ENCODE results near the gene IL22RA1. TPM values are rescaled to one million over a fixed set of nuclear protein-coding genes. Genes with fewer than 3 reads are reported as not detected.

The IL22RA1 gene
- total and polyA plus RNA-seq, 9 of the 15 experiments (the other 6 are each of a cell fraction or from before 2014, with no cell fraction given), result not detected

- TF ChIP-seq SAP30 (IDR thresholded peaks at IDR 0.05; ENCODE audit: borderline replicate concordance, insufficient read depth, low read depth, low read length, poor library complexity, severe bottlenecking), result no peak
- no peak for TF ChIP-seq HDAC3 (IDR thresholded peaks at IDR 0.05; ENCODE audit: borderline replicate concordance, partially characterized antibody)
- TF ChIP-seq ZNF175 (CRISPR knock-in tag; IDR thresholded peaks at IDR 0.05; ENCODE audit: low read depth), result no peak
- TF ChIP-seq, protein P1, sequence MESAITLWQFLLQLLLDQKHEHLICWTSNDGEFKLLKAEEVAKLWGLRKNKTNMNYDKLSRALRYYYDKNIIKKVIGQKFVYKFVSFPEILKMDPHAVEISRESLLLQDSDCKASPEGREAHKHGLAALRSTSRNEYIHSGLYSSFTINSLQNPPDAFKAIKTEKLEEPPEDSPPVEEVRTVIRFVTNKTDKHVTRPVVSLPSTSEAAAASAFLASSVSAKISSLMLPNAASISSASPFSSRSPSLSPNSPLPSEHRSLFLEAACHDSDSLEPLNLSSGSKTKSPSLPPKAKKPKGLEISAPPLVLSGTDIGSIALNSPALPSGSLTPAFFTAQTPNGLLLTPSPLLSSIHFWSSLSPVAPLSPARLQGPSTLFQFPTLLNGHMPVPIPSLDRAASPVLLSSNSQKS (CRISPR knock-in tag; IDR thresholded peaks at IDR 0.05), result no peak
- no peak for TF ChIP-seq SMAD2 (IDR thresholded peaks at IDR 0.05; ENCODE audit: low read depth, low read length)
- TF ChIP-seq KAT8 (IDR thresholded peaks at IDR 0.05; ENCODE audit: low read depth), result no peak
- TF ChIP-seq, protein P2, sequence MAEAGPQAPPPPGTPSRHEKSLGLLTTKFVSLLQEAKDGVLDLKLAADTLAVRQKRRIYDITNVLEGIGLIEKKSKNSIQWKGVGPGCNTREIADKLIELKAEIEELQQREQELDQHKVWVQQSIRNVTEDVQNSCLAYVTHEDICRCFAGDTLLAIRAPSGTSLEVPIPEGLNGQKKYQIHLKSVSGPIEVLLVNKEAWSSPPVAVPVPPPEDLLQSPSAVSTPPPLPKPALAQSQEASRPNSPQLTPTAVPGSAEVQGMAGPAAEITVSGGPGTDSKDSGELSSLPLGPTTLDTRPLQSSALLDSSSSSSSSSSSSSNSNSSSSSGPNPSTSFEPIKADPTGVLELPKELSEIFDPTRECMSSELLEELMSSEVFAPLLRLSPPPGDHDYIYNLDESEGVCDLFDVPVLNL (CRISPR knock-in tag; IDR thresholded peaks at IDR 0.05; ENCODE audit: low read depth), result no peak
- no peak for TF ChIP-seq IRF2 (CRISPR knock-in tag; IDR thresholded peaks at IDR 0.05)
- TF ChIP-seq ADNP (tag; IDR thresholded peaks at IDR 0.05), result no peak
- TF ChIP-seq, protein P3, sequence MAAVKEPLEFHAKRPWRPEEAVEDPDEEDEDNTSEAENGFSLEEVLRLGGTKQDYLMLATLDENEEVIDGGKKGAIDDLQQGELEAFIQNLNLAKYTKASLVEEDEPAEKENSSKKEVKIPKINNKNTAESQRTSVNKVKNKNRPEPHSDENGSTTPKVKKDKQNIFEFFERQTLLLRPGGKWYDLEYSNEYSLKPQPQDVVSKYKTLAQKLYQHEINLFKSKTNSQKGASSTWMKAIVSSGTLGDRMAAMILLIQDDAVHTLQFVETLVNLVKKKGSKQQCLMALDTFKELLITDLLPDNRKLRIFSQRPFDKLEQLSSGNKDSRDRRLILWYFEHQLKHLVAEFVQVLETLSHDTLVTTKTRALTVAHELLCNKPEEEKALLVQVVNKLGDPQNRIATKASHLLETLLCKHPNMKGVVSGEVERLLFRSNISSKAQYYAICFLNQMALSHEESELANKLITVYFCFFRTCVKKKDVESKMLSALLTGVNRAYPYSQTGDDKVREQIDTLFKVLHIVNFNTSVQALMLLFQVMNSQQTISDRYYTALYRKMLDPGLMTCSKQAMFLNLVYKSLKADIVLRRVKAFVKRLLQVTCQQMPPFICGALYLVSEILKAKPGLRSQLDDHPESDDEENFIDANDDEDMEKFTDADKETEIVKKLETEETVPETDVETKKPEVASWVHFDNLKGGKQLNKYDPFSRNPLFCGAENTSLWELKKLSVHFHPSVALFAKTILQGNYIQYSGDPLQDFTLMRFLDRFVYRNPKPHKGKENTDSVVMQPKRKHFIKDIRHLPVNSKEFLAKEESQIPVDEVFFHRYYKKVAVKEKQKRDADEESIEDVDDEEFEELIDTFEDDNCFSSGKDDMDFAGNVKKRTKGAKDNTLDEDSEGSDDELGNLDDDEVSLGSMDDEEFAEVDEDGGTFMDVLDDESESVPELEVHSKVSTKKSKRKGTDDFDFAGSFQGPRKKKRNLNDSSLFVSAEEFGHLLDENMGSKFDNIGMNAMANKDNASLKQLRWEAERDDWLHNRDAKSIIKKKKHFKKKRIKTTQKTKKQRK (IDR thresholded peaks at IDR 0.05; ENCODE audit: borderline replicate concordance, low read depth, low read length), result no peak
- no peak for TF ChIP-seq PRMT5 (CRISPR knock-in tag; IDR thresholded peaks at IDR 0.05)
- TF ChIP-seq CTBP1 (IDR thresholded peaks at IDR 0.05; ENCODE audit: borderline replicate concordance), result no peak
- no peak for TF ChIP-seq PREB (CRISPR knock-in tag; IDR thresholded peaks at IDR 0.05)
- no peak for TF ChIP-seq RCOR1 (IDR thresholded peaks at IDR 0.05; ENCODE audit: borderline replicate concordance in 1 of 2, low read depth in 2 of 2, low read length in 2 of 2)
- no peak for TF ChIP-seq CEBPB (tag; IDR thresholded peaks at IDR 0.05)
- no peak for TF ChIP-seq PTRF (tag; IDR thresholded peaks at IDR 0.05)
- TF ChIP-seq NCOA1 (IDR thresholded peaks at IDR 0.05; ENCODE audit: low read depth), result no peak
- no peak for TF ChIP-seq TRIM28 (IDR thresholded peaks at IDR 0.05)
- TF ChIP-seq ZSCAN32 (CRISPR knock-in tag; IDR thresholded peaks at IDR 0.05), result no peak
- TF ChIP-seq EP400 (IDR thresholded peaks at IDR 0.05), result no peak
- TF ChIP-seq SMARCC2 (IDR thresholded peaks at IDR 0.05; ENCODE audit: low read depth), result 0 out of 2 replicates have a peak, but pooled peaks have one; percentile 46
- no peak for TF ChIP-seq TCFL5 (CRISPR knock-in tag; conservative IDR thresholded peaks at IDR 0.05)
- peak; percentile 72 for TF ChIP-seq SMARCA4 (IDR thresholded peaks at IDR 0.05)
Observed at GRCh38 chr1:24149866-24150233, 6.9 kb upstream of the IL22RA1 start (continued).

All from K562 (cell line).